ENCODE results near the gene RERG.

- no peak for TF ChIP-seq MAX (IDR thresholded peaks at IDR 0.05; ENCODE audit: insufficient read depth, insufficient read length)
- TF ChIP-seq CTCF (IDR thresholded peaks at IDR 0.05; ENCODE audit: extremely low read depth in 1 of 2, insufficient read depth in 1 of 2, low read depth in 1 of 2, low read length in 2 of 2), result no peak
- no peak for TF ChIP-seq MYC (IDR thresholded peaks at IDR 0.05; ENCODE audit: low read depth, low read length)
- no peak for TF ChIP-seq POLR2A (IDR thresholded peaks at IDR 0.05; ENCODE audit: low read depth, low read length)
Observed at GRCh38 chr12:15194456-15195368, 26.5 kb downstream of the RERG start.
